Central memory CD4-positive, alpha-beta T cell (primary cell): ENCODE results near the gene MMEL1.

ENCODE experiments used
- DNase-seq: peaks from one replicate; pipeline ENCODE4 v3.0.0; 2022

Gene MMEL1

DNA sequence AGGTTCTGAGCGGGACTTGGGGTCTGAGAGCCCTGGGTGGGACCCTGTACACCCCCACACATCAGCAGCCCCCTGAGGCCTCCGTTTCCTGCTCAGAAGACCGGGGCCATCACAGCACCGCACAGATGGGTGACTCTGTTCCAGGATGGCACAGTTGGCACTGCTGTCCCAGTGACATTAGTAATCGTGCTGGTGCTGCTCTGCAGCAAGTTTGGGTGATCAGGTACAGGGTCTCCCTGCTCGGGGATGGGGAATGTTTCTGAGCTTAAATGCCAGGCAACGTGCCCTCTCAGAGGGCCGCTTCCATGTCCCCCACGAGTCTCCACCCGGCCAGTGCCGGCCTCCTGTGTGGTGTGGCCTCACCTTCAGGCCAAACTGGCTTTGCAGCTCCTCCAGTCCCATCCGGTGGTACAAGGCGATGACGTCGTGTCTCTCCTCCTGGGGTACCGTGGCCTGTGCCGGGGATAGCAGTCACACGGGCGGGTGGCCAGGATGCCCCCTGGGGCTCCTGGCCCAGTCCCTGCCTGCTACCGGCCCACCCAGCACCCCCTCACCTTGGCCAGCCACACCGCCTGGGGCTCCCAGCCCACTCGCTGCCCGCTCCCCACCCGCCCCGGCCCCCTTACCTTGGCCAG, 29.2 kb downstream of the MMEL1 start:
- no peak for DNase-seq

DNA sequence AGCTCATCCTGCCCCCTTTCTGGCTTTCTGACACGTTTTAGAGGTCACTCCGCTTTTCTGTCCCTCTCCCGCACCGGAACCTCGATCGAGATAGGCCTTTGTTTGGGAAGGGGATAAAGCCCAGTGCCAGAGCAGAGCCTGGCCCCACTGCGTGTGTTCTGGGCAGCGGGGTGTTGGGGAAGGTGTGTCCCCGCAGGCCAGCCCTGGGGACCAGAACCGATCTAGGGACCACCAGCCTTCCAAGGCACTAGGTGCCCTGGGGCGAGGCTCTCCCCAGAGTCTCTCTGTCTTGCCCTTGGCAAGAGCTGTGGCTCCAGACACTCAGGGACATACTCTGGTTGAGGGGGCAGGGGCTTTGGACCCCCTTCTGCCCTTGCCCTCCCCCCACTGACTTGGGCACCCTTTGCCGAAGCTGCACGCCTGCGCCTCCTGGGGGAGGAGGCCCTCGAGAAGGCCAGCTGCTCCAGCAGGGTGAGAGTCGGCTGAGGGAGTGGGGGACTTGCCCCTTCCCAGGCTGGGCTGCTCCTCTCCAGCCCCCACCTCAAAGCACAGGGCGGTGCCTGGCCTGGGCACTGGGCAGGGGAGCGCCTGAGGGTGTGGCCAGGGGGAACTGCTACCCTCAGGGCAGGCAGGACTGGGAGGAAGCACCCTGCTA, 29.8 kb downstream of the MMEL1 start:
- no peak for DNase-seq

GRCh38 chr1:2602311-2602835, 30.4 kb downstream of the MMEL1 start:
- DNase-seq: no peak

DNA sequence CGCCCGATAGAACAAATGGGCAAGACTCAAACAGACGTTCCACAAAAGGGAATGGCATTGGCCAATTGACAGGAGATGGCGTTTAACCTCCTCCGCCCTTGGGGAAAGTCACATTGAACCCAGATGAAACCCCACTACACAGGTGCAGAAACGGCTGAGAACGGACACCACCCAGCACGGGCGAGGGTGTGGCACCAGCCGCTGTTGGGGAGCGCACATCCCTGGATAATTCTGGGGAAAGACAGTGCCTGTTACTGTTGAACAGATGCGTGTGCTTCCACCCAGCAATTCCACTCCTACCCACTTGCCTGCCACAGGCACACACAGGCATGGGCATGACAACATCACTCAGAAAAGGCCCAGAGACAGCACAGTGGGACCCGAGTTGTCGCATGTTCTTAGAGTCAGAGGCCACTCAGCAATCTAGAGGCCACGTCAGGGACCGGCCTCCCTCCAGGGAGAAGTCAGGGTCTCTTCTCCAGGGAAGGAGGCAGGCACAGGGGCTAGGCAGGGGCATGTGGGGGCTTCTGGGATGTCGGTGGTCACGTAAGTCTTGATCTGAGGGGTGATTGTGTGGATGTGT, 31.0 kb downstream of the MMEL1 start:
- DNase-seq: no peak

GRCh38 chr1:2598329-2598931, 34.4 kb downstream of the MMEL1 start:
- no peak for DNase-seq

- no peak for DNase-seq
These were observed 35.1 kb downstream of the MMEL1 start for GRCh38 chr1:2597441-2598328.

- DNase-seq: no peak
These were observed 36.1 kb downstream of the MMEL1 start for GRCh38 chr1:2596530-2597333.

DNA sequence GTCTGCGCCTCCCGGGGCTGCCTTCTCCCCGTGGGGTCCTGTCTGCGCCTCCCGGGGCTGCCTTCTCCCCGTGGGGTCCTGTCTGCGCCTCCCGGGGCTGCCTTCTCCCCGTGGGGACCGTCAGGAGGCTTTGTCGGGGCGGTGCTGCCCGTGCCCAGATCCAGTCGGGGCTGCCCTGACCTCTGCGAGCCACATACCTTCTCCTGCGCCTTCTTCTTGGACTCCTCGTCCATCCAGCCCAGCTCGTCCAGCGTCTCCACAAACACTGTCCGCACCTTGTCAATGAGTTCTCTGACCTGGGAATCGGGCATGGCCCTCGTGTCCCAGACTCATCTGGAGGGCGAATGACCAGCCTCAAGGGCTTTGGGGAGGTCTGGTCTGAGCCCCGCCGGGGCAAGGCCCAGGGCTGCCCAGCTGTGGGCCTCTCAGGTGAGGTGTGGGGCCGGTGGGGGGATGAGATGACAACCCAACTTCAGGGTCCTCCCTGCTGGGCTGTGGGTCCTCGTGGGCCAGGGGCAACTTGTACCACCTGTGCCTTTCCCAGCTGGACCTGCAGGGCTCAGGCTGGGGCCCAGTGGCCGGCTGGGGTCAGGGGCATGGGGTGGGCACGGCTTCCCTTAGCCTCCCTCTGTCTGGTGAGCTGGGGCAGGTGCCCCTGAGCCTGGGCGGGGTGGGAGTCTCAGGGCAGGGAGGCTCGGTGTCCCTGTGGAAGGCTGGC, 36.8 kb downstream of the MMEL1 start:
- DNase-seq: no peak

DNA sequence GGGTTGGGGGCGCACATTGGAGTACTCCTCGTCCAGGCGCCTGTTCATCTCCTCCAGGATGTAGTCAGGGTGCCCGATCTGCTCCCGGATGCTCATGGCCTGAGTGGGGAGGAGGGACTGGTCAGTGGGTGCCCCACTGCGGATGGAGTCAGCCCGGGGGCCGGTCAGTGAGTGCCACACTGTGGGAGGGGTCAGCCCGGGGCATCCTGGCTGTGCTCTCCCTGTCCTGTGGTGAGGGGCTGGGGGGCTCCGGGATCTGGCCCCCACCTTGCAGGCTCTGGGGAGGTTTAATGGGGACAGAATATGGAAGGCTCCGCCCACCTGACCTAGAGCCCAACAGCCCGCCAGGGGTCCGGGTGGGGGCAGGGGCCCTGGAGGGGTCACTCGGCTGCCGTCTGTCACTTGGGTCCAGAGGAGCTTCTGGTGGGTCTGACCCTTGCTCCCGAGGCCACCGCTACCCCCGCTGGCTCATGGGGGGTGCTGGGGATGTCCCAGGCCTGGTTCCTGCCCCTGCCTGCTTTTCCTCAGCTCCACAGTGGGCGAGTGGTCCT, 37.5 kb downstream of the MMEL1 start:
- no peak for DNase-seq

DNA sequence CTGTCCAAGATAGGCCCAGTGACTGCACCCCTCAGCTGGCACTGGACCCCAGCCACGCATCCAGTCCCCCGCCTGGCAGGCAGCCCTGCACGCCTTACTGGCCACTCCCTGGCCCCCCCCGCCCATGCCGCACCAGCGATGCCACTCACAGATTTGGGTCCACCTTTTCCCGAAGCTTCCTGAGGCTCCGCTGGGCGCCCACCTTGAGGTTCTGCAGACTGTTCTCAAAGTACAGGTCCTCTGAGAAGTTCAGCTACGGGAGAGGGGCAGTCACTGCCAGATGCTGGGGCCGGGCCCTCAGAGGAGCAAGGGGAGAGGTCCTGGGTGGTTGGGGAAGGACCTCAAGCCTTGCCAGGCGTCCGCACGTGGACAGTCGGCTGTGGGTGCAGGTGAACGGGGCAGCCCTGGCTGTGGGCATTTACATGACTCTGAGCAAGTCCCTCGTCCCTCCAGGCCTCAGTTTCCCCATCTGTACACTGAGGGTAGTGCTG, 38.1 kb downstream of the MMEL1 start:
- DNase-seq: no peak

- no peak for DNase-seq
These were observed 38.7 kb downstream of the MMEL1 start for GRCh38 chr1:2594001-2594640.

GRCh38 chr1:2593251-2593878, 39.5 kb downstream of the MMEL1 start:
- no peak for DNase-seq

- no peak for DNase-seq
These were observed 40.1 kb downstream of the MMEL1 start for GRCh38 chr1:2592672-2593071.

DNA sequence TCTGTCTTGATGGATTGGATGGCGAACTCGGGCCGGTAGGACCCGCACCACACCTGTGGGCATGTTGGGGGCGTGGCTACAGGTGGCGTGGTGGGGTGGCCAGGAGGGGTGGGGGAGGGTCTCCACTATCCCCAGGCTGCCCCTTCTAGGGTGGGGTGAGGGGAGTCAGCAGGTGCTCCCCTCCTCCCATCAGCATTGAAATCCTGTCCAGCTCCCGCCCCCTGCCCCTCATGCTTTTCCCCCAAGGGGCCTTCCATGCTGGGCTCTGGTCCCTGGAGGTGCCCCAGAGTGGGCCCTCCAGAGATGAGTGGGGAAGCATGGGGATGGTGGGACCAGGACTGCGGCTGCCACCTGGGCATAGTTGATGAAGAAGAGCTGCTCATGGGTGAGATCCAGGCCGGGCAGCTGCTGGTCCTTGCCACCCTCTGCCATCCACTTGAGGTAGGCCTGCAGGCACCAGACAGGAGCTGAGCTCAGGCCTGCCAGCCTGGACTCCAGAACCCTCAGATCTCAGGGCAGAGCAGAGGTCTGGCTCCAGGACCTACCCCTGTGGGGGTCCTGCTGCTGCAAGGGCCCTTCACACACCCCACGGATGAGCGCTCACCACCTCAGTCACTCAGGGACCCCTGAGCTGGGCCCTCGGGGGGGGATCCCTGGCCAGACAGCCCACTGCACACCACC, 41.1 kb downstream of the MMEL1 start:
- no peak for DNase-seq

- DNase-seq: no peak
These were observed 41.6 kb downstream of the MMEL1 start for GRCh38 chr1:2591233-2591580.

DNA sequence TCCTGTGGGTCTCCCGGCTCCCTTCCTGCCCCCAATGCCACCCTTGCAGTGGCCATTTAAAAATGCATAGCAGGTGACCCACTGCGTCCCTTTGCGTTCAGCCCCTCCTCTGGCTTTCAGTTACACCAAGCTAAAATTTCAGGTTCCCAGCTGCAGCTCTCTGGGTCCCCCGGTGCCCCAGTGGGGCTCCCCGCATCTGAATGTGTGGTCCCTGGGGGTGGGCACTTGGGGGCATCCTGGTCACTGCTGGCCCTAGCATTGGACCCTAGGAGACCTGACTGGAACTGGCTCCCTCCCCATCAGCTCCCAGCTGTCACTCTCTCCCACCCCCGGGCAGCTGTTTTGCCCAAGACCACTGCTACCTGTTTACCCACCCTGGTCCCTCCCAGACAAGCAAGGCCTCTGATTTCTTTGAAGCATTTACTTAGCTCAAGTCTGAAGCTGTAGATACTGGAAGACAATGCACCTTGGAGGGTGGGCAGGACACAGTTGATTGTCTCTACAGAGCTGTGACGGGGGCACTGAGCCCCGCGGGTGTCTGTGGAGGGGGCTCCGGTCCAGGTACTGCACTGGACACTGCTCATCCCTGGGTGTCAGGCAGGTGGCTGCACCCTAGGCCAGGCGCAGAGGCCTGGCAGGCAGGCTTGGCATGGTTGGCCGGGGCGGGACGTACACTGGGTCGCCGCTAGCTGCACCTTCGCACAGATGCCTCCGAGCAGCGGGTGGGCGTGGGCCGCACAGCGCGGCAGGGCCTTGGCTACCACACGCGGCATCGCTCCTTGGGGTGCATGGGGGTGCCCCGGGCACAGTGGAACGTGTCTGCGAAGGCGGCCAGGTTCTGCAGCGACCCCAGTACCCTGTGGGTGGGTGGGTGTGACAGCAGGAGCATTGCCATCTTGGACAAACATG, 42.3 kb downstream of the MMEL1 start:
- DNase-seq: no peak

DNA sequence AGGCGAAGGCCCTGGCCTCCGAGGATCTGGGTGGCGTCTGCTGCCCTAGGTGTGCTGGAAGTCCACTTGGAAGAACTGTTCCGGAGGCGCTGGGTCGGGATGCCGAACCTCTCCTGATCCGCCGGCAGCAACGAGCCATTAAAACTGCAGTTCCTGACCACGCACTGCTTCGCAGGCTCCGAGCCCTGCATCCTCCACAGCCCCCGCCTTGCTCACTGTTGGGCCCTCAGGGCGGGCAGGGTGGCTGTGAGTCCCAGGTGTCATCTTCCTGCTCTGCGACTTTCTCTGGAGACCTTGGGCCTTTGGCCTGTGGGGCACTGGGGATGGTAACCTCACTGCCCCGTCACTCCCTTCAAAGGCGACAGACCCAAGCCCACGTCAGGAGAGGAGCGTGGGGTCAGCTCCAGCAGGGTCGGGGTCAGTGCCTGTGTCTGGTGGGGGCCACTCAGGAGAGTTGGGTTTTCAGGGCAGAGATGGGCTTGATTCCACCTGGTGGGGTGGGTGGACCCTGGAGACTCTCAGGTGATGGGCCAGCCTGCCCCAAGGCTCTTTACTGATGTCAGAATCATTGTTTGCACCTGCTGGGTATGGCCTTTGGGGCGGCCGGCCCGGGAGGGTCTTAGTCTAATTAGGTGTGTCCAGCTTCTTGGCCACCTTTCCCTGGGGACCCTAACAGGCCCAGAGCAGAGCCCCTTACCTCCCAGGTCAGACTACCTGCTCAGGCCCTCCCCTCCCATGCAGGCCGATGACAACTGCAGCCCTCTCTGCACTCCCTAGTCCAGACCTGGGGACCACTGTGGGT, 43.2 kb downstream of the MMEL1 start:
- DNase-seq: no peak
